HG03432 (cell line): ENCODE measurements around the gene FARS2.
"Not testable (repeated sequence)": the region's sequence is repeated elsewhere in the genome, so short reads cannot be mapped to it uniquely, and the experiment has no call there.

ENCODE experiments used
- ATAC-seq: cut with Tn5 transposase; IDR thresholded peaks from one replicate; pipeline ENCODE4 v1.9.1; 2021; ENCODE audit warnings: mild to moderate bottlenecking, moderate library complexity; ENCODE audit not compliant: unreplicated experiment

Gene FARS2

GRCh38 chr6:5674721-5675120 lies 413.4 kb downstream of the FARS2 start:
- no peak for ATAC-seq

GRCh38 chr6:5676701-5677100 lies 415.4 kb downstream of the FARS2 start:
- no peak for ATAC-seq

- ATAC-seq, result no peak
These were observed 416.1 kb downstream of the FARS2 start for GRCh38 chr6:5677219-5678000.

- ATAC-seq, result no peak
These were observed 418.0 kb downstream of the FARS2 start for GRCh38 chr6:5679270-5679669.

DNA sequence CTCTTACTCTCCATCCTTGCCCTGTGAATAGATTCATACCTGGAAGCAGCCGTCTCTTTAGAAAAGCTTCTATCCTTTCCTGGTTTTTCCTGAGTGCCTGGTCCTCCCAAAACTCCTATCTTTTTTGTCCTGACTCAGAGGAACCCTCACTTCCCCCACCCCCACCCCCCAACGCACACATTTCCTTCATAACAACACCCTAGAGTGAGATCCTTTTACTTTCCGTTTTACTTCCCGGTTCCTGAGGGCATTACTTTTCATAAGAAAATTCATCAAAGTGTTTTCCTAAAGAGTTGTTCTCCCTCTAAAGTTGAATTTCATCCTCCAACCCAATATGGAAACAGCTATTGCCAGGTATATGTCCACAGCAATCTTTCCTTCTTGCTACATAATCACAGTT lies 418.4 kb downstream of the FARS2 start:
- no peak for ATAC-seq

- ATAC-seq, result no peak
These were observed 418.8 kb downstream of the FARS2 start for GRCh38 chr6:5680095-5680494.

DNA sequence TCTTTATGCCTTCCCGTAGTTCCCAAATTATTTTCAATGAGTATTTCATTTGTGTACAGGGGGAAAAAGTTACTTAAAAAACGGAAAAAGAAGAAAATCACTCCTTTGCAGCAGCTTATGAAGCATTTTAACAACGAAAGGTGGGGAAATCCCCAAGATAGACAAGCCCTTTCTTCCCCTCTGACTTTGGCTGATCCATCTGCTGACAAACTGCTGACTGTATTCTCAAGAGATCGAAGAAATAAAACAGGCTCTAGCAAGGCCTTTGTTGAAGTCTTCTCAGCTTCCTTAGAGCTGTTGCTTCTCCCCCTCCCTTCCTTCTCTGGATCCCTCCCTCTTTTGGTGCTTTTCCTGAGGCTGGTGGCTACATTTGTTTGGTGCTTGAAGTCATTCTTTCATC lies 420.2 kb downstream of the FARS2 start:
- ATAC-seq, result no peak

DNA sequence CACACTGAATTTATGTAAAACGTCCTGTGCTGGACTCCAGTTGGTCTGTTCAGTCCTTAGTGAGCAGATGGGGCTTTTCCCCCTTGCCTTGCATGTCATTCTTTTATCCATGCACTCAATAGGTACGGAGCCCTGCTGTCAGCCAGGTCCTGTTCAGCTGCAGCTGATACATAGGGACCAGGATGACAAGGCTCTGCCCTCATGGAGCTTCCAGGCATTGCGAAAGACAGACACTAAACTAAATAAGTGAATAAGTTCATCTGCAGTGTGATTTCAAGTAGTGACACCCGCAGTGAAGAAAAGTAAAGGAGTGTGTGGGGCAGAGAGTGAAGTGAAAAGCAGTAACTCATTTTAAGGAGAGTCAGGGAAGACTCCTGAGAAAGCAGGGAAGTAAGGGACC lies 421.2 kb downstream of the FARS2 start:
- ATAC-seq, result no peak

GRCh38 chr6:5683747-5684146 lies 422.4 kb downstream of the FARS2 start:
- ATAC-seq, result not testable (repeated sequence)

DNA sequence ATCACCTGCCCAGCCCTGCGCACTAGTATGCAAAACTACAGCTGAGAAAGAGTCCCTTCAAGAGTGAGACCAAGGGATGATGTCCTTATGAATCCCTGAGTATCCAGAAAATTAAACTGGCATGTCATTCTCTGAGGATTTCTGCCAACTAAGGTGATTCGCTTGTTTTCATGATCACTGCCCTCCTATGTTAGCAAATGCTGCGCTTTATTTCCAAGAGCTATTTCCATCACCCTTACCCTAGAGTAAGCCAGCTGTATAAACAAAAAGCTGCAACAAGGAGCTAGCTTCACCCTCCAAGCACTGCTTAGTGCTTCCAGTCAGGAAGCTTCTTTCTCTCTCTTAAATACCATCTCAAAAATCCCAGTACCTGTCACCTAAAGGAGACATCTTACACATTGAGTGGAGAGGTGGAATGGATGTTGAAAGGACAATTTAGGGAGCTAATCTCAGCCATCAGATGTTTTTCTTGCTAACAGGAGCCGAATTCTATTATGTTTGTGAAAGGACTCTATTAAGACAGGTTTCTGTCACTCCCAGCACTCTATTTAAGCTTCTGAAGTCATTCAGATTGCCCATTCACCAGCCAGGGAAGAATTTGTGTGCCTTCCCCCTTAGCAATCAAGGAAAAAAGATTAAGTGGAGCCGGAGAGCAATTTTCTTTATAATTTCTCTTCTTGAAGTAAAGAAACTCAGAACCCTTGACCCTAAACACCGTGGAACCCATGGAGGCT lies 423.2 kb downstream of the FARS2 start:
- no peak for ATAC-seq

DNA sequence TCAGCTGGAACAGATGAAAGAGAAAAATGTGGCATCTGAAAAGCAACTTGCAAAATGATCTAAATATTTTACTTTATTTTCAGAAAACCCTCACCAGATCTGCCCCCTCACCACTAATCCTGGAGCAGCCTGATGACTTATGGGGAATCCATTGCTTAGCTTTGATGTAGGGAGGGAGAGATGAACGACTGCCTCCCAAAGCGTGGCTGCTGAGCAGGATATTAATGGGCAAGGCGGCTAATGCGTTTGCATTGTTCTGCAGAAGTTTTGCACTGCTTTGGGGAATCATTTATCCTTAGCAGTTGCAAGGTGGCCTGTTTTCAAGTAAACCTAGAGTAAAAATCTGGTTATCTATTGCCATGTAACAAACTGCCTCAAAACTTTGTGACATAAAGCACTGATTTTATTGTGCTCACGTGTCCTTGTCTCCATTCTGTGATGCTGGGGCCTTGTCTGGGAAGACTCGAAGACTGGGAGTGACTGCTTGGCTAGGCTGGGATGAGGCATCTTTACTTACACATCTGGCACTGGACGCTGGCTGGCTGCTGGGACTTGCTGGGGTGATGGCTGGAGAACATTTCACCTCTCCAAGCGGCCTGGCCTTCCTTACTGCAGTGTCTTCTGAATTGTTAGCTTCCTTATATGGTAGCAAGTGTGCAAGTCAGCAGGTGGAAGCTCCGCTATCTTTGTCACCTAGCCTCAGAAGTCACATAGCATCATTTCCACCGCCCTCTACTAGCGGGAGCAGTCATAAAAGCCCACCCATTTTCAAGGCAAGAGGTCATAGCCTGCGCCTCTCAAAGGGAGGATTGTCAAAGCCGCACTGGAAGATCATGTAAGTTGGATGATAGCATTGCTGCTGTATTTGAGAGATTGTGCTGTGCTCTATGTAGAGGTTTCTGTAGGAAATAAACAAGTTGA lies 432.2 kb downstream of the FARS2 start:
- ATAC-seq, result no peak

DNA sequence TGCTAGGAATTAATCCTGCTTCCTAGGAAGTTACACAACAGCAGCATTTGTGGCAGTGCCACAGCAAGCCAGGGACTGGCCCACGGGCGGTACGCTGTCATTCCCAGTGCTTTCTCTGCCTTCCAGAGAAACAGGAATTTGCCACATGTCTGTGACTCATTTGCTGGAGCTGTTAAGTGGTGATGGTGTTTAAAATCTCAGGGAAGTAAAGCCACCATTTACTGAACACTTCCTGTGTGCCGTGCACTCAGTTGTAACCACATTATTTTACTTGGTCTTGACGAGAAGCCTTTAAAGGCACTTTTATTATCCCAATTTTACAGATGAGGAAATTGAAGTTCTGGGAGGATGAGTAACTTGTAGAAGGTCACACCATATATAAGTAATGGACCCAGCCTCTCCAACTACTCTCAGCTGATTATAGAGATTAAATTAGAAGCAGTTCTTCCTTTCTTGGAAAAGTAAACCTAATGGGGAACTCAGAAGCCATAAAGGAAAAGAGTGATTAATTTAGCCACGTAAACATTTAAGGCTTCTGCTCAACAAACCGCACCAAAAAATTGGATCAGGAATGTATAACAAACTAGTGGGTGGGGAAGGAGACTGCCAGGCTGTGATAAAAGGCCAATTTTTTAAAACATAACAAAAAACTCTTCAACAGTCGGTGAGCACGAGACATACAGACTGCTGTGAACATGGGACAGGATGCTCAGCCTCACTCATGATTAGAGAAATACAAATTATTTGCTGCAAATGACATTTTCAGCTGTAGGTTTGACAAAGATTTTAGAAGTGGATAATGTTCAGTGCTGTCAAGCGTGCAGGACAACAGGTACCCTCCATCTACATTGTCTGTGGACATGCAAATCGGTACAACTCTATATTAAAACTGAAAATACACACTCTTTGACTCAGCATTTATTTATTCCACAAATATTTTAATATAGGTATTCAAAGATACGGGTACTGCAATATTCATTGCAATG lies 434.2 kb downstream of the FARS2 start:
- no peak for ATAC-seq

- no peak for ATAC-seq
These were observed 436.2 kb downstream of the FARS2 start for GRCh38 chr6:5697508-5697907.

- no peak for ATAC-seq
These were observed 437.0 kb downstream of the FARS2 start for GRCh38 chr6:5698318-5698717.

DNA sequence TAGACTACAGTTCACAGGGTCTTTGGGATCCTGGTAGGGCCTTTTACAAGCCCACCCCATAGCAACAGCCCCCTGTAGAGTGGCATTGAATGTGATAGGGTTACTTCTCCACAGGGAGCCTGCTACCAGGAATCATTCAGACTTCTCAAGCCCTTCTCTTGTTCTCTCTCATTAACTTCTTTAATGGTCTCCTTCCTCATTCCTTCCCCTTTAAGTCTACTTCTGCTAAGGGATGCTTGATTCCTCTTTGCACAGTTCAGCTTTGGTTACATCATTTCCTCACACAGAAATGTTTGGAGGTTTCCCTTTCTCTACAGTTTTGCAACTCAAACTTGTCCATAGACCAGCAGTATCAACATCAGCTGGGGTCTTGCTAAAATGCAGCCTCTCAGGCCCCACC lies 437.8 kb downstream of the FARS2 start:
- not testable (repeated sequence) for ATAC-seq

DNA sequence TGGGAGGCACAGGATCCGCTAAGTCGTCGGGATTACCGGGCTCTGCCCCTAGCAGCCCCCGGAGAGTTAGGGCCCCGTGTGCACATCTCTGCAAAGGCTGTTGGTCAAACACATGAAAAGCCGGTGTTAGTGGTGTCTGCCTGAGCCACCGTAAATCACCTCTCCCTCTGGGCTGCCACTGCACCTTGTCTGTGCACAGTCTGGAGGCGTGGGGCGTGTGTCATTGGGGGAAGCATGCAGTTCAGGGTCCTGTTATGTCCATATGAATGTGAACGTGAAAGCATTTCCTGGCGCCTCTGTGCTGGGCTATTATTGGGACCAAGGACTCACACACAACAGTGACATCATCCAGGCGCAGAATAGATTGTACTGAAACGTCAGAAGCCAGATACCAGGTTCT lies 439.9 kb downstream of the FARS2 start:
- ATAC-seq, result no peak

DNA sequence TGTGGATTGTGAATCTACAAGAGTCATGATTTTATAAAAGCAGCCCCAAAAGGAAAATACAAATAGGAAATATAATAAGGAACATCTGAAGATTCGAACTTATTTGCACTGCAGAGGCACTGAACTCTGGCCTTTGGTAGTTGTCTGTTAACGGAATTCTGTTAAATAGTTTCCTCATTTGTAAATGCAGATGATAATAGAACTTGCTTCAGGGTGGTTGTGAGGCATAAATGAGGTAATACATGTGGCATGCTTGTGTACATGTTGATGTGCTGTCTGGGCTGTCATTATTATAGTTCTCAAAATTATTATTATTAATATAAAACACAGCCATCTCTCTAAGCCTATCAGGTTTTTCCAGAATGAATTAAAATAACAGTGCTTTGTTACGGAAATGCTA lies 443.4 kb downstream of the FARS2 start:
- ATAC-seq, result no peak

GRCh38 chr6:5705252-5705651 lies 443.9 kb downstream of the FARS2 start:
- ATAC-seq, result no peak

GRCh38 chr6:5706124-5707033 lies 445.1 kb downstream of the FARS2 start:
- ATAC-seq, result no peak
